GM21717 (cell line): ENCODE results near the gene VCX2.
"Not testable (repeated sequence)": the region's sequence is repeated elsewhere in the genome, so short reads cannot be mapped to it uniquely, and the experiment has no call there.

Experiments used
- ATAC-seq: cut with Tn5 transposase; IDR thresholded peaks from one replicate; pipeline ENCODE4 v1.9.1; 2021; ENCODE audit warnings: mild to moderate bottlenecking, moderate library complexity; ENCODE audit not compliant: unreplicated experiment

Gene VCX2

DNA sequence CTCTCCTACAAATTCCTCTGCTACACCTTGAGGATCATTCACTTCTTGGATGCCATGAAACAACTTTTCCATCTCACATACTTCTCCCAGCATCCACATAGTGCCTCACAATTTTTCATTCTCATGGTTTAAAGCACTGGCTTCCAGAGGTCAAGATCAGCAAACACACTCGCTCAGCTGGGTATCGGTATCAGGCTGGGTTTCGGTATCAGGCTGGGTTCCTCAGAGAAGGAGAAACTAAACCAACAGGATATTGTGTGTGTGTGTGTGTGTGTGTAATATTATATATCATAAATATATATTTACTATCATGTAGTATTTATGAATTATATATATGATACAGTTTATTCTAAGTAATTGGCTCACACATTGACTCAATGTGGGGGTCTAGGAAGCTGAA lies at the start of gene VCX2:
VCX2 (minus strand) TSS at position 99 of the 400 bp plus-strand sequence. CDS start 624 bp downstream, outside the sequence.
- ATAC-seq, result not testable (repeated sequence)

DNA sequence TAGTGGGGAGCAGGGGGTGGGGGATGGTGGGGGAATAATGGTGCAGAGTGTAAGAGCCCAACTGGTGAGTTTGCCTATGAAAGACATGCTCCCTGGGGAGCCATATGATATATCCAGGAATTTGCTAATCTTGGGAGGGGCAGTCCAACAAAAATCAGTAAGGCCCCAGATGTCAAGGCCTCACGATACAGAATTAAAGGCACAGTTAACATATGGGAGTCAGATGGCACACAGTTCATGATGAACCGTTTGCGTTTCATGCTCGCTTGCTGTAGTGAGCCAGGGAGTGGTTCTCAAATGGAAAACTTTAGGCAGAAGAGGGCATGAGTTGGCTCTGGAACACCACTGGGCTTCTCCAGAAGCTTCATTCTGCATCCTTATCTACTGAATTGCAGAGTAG lies 33.9 kb upstream of the VCX2 start:
- ATAC-seq, result no peak

DNA sequence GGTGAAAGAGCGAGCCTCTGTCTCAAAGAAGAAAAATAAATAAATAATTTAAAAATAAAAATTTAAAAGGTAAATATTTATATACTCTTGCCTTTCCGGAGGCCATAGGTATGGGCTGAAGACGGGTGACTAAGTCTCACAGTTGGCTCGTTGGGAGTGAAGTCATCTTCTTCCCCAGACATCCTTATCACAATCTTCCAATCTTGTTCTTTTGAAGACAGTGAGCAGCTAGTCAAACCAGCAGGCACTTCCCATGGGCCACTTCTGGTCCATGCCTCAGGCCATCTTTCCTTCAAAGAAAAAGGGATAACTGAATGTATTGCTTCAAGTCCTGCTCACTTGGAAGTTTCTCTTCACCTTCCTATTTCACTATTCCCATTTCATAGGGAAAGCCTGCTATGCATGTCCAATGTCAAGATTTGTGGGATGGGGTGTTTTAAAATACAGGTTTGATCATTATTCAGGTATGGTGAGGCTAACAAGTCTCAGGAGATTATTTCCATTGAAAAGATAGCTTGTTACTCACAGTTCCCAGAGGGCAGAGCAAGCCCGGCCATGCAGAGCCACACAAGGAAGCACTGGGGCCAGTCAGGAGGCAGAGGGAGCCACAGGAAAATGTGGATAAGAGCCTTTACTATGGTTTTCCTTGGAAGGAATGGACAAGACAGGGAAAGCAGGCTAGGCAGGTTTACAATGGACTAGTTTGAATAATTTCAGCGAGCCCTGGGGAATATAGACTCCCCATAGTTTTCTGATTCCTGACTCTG lies 33.3 kb upstream of the VCX2 start:
- ATAC-seq, result no peak

DNA sequence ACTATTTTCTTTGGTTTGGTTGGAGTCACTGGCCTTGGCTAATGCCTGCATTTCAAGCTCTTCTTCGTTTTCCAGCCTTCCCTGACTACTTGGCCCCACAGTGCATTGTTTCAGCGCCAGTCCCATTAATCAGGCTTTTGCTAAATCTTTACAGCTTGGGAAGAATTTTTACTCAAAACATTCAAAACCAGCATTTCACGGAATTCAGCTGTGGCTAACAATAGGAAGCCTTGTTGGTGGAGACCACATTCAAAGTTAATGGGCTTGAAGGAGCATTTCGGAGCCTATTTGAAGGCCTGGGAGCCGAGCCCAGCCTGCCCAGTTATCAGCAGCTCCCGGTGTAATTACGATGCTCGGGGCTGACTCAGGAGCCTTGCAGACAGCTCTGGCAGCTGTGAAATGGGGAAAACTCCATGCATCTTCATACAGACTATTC lies 30.8 kb upstream of the VCX2 start:
- no peak for ATAC-seq

DNA sequence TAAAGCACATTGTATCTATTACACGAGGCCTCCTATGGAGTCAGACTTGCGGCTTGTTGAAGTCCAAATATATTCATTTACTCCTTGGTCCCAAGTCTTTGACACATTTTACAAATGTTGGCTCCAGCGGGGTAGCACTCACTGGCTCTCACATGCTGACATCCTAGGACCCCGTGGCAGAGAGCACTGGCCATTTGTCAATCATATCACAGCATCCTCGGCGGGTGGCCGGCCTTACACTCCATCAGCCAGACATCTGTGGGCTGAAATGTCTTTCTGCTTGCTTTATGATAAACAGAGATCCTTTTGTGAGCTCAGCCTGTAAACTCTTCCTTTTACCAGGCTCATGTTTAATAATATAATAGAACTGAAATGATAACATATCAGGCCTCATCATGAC lies 25.7 kb upstream of the VCX2 start:
- no peak for ATAC-seq

DNA sequence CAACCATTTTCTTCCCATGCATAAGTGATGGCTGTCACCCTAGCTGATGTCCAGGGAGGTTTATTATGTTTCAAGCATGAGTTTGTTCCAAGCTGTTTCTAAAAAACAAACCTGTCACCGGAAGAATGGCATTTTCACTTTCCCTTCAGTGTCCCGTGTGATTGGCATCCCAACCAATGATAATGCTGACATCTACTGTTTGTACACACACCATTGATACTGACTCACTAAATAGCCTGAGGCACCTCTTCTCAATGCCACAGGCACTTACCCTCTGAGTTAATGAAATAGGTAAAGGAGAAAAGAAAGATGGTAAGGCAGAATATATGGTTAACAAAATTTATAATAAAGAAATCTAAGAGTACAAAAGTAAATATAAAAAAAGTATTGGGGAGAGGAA lies 23.1 kb upstream of the VCX2 start:
- no peak for ATAC-seq

DNA sequence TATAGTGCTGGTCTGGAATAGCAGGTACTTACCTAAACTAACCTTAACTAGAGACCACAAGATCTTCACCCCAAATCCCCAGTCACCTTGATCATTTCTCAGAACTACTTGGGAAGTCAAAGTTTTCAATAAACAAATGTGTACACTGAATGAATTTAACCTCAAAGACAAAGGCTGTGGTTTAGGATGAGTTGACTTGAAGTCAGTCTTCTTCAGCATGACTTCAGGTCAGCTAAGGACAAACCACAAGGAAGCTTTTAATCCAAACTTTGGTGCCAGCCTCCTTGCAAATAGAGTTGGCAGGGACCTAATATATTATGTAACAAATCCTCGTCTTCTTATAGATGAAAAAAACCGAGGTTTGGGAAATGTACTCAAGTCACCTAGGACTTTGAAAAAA lies 21.2 kb upstream of the VCX2 start:
- no peak for ATAC-seq

DNA sequence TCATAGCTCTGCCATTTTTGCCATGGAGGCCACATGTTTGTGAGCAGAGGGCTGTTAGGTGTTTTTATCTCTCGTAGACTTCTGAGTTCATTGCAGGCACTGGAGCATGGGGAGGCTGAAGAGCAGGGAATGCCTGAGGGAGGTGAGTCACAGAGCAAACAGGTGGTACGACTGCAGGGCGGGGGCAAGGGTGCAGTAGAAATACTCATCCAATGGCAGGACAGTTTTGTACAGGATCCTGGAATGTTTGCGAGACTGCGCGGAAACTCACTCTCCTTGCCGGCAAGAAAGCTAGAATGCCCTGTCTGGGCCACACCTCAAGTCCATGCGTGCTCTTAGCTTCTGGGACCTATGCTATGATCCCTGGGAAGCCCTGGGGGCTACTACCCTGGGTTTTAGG lies 20.0 kb upstream of the VCX2 start:
- ATAC-seq, result no peak

DNA sequence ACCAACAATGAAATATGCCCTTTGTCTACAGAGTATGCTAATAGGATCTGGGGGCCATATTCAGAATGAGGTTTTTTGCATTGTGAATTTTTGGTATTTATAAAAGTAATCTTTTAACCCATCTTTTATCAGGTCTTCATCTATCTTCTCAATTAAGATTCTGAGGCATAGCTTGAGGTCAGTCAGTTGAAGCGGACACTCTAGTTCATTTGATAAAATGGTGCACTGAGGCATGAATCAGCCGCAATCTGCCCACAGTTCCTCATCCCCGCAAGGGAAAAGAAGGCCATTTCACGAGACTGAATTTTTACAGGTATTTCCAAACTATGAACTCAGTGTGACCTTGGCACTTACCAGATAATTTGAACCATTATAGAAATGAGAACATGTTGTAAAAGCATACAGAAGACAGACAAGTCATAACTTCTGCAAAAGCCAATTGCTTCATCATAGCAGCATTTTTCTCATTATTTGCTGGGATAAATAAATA lies 19.3 kb upstream of the VCX2 start:
- ATAC-seq, result no peak

DNA sequence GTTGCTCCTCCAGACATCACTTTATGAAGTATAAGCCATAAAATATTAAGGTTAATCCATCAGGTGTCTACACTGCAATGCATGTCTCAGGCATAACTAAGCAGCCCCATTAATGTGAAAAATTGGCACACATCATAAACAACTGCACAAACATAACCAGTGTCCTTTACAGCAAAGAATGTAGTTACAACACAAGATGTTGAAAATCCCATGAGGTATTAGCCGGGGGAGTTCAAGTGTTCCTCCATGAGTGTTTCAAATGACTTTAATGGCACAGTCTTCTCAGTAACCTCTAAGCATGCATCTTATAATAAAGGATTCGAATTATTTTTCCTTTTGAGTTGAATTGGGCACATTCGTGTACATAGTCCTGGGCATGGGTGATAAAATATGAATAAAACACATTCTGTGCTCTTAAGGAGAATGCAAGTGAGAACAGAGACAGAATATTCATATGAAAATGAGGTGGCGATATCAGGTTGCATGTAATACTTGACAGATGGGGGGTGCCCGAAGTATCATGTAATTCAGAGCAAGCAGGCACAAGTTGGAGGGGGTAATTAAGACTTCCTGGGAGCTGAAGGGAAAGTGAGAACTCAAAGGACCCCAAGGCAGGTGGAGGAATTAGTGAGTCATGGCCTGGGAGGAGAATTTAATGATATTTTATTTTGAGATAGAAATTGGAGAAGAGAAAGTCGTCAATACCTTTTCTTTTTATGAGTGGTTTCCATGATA lies 18.2 kb upstream of the VCX2 start:
- ATAC-seq, result no peak

DNA sequence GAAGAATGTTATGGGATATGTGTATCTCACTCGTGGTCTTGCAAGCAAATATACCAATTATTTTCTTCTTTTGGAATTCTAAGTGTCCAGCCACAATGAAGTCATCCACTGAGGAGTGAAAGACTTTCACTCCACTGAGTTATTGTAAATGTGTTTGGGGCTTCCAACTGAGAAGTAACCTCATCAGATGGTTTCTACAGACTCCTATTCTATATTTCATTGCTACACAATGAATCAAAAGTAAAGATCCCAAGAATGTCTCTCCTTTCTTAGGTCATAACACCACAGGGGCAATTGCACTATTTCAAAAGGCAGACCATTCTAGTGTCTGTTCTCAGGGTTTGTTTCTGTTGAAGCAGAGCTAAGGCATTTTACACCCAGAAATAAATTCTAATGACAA lies 12.3 kb upstream of the VCX2 start:
- no peak for ATAC-seq

DNA sequence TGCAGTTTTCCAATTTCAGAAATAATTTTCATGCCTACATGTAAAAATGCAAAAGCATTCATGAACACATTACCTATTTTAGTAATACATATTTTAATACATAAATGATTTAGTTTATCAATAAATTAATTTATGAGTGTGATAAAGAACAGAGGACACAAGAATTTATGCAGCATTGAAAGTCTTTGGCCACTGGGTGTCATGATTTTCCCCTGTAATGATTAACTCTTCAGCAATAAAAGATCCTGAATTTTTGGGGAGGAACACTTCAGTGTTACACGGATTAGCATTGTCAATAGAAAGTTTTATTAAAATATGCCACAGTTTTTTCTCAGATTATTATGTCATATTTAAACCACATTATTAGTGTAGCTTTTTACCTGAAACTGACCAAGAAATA lies 8.6 kb upstream of the VCX2 start:
- ATAC-seq, result no peak

DNA sequence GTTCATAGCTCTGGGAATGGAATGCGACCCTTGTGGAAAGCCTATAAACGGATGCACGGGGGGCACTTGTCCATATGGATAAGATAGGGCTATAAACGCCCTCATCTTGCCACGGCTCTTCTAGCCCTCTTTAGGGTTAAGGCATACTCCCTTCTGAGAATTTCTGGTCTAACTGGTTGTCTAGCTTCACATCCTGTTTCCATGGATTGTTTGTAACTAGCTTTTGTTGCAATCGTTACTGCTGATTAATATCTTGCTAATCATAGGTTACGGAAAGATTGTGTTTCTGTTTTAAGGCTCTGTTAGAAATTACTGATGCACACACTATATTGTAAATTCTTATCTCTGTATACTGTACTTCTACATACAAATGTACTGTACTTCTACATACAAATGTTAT lies 17.1 kb downstream of the VCX2 start:
- not testable (repeated sequence) for ATAC-seq

DNA sequence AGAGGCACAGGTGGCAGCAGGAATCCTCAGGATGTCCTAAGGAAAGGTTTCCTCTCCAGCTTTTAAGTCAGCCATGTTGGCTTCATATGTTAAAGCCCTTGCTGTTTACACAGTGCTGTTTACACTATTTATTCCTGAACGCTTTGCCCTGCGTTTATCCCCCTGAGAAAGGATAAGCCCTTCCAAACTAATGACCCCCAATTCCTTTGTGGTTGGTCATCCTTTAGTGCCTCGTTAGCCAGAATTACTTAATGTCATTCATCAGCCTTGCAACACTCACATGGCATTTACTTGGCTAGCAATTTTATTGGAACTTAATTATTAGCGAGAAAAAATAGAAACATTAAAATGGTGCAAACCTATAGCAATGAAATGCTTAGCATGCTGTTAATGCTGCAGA lies 23.8 kb downstream of the VCX2 start:
- no peak for ATAC-seq

DNA sequence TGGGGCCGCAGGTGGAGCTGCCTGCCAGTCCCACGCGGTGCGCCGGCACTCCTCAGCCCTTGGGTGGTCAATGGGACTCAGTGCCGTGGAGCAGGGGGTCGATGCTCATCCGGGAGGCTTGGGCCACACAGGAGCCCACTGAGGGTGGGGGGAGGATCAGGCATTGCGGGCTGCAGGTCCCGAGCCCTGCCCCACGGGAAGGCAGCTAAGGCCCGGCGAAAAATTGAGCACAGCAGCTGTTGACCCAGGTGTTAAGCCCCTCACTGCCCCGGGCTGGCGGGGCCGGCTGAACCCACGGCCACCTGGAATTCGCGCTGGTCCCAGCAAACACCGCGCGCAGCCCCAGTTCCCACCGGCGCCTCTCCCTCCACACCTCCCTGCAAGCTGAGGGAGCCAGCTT lies 26.1 kb downstream of the VCX2 start:
- no peak for ATAC-seq

DNA sequence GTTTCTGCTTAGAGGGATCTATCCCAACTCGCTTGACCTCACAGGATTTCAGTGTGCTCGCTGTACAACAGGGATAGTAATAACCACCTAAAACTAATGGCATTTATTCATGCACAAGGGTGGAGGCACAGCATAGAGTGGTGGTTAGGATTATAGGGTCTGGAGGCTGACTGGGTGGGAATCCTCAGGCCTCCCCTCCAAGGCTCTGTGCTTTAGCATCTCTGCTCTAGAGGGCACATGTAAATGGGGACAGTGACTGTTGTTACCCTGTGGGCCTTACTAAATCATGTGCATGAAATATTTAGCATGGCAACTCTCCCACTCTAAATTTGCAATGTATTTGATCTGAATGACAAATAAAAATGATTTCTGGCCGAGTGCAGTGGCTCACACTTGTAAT lies 29.2 kb downstream of the VCX2 start:
- no peak for ATAC-seq

DNA sequence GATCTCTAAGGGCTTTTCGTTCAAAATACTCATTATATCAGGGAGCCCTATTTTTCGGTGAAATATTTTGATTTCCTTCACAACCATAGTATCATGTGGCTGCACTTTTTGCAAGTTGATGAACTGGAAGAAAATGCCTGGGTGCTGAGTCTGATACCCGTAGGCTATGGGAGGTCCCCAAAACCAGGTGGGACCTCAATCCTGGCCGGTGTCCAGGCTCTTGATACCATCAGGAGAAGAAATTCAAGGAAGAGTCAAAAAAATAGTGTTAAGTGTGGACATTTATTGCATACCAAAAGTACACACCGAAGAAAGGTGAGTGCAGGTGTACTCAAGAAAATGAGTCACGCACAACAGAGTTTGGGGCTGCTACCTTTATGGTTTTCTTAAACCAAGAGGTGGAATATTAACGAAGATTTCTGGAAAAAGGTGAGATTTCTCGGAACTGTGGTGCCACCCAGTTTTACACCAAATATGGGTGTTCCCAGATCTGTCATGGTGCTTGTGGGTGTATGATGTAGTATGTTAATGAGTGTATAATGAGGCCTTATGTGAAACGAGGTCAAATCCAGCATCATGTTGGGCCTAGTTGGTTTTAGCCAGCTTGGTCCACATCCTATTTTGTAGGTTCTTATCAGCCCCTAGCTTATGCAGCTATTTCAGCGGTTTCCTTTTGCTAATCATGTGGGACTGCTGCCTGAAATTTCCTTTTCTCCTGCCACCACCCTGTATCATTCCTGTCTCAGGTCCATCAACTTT lies 29.9 kb downstream of the VCX2 start:
- no peak for ATAC-seq

DNA sequence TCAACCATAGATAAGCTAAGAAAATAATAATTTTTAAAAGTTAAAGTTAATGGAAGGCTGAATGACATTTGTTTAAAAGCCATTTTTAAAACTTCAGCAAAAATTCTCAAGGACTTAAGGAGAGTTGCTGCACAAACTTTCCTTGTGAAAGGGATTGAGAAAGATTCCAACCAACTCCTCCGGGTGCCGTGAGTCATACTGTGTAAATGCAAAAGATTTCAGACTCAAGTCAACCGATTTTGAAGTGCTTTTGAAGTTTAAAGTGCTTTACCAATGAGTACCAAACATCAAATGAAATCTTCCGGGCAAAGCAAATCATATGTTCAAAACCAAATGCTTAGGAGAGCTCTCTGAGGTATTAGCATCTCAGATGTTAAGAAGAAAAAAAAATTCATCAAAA lies 31.4 kb downstream of the VCX2 start:
- ATAC-seq, result no peak

DNA sequence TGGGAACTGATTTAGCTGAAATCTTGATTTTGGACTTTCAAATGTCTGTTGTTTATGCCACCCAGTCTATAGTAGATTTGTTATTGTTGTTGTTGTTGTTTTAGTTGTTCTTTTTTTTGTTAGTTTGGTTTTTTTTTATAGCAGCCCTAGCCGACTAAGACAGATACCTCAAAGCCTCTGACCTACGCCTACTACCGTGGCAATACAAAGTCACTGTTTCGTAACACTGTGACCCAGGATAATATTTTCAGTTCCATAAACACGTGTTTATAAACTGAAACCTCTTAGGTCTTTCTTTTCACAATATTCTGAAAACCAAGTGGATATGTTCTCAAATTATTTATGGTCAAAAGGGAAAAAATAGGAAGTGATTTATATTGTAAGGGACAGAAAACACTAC lies 32.8 kb downstream of the VCX2 start:
- ATAC-seq, result no peak

DNA sequence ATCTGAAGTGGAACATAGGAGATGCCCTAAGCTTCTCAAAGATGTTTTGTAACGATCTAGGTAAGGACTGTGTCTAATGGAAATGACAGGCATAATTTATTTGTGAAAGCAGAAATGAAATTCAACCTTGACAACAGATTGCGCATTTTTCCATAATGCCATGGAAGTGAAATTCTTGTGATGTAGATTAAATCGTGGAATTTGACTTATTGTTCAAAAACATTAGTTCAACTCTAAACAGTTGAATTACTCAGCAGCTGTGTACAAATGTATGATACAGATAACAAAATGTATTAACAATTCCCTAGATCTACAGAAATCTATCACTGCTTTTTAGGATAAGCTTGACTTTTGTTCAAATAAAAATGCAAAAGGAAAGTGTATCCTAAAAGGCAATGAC lies 44.4 kb downstream of the VCX2 start:
- no peak for ATAC-seq

DNA sequence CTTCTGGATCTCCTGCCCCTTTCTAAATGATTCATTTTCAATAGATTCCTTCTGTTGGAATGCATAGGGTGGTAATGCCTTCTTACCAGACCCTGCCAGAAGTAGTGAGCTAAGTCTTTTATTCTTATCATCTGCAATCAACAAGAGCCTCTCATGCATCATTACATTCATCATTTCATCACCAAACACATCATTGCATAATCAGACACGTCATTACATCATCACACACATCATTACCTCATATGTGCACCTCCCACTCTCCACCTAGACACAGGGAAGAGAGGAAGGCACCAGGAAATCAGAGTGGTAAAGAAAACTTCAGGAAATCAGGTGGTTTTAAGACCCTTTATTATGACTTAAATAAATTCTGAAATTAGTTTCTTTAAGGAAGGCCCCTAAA lies 45.0 kb downstream of the VCX2 start:
- ATAC-seq, result no peak

DNA sequence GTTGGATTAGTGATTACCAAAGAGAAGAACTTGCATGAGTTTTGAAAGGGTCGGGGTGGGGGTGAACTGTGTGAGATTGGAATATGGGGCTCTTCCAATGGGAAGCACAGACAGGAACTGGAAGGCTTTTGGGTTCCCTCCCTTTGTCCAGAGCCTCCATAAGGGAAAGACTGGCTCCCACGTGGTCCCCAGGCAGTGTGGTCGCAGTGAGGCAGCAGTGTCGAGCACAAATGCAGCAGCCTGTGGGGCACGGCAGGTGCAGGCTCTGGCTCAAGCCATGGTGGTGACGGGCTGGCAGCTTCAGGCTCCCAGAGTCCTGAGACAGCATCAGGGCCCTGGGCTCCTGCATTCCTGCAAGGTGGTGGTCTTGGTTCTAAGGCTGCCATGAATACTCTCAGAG lies 45.5 kb downstream of the VCX2 start:
- ATAC-seq, result no peak
